Dendritic cell treated with granulocyte-macrophage colony-stimulating factor and Interleukin-4, amounts not matched to agents 40 ng/mL and 50 ng/mL, for 4 days (primary cell): ENCODE data around the gene LDLRAD4.
A peak's percentile ranks its signal among the peaks of the same experiment; 100 is the strongest.

Experiments
- H3K27ac Mint-ChIP-seq: one replicate; pipeline ENCODE4 v1.8.0; 2022; ENCODE audit warnings: mild to moderate bottlenecking, mixed read lengths
- H3K27me3 Mint-ChIP-seq: one replicate; pipeline ENCODE4 v1.8.0; 2022; ENCODE audit warnings: mild to moderate bottlenecking, mixed read lengths
- H3K36me3 Mint-ChIP-seq: one replicate; pipeline ENCODE4 v1.8.0; 2022; ENCODE audit warnings: low read depth, mixed read lengths
- H3K4me1 Mint-ChIP-seq: one replicate; pipeline ENCODE4 v1.8.0; 2022; ENCODE audit warnings: low read depth, mixed read lengths
- H3K4me3 Mint-ChIP-seq: one replicate; pipeline ENCODE4 v1.8.0; 2022; ENCODE audit warnings: mild to moderate bottlenecking, moderate library complexity, mixed read lengths
- H3K9me3 Mint-ChIP-seq: one replicate; pipeline ENCODE4 v1.8.0; 2022; ENCODE audit warnings: mixed read lengths
- intact Hi-C: fragments of 100-400 bp; cut with micrococcal nuclease; formaldehyde crosslinking; loops from one replicate; pipeline ENCODE4 v1.15.0; 2022

LDLRAD4 gene

GRCh38 chr18:13610555-13611141, 392.1 kb downstream of the LDLRAD4 start:
- H3K4me1 Mint-ChIP-seq, result peaks cover 66% of the 10 kb centered on the region
- peak overlapping the region; percentile 66 for H3K4me3 Mint-ChIP-seq
- intact Hi-C loops, result loop anchor here (5.0 kb wide), 1 partner anchor 48 kb away; no protein-coding TSS in a partner anchor
- H3K9me3 Mint-ChIP-seq, result no peaks in the 10 kb centered on the region
- H3K27ac Mint-ChIP-seq, result peak overlapping the region; percentile 71
- H3K27me3 Mint-ChIP-seq, result peaks cover 23% of the 10 kb centered on the region
- H3K36me3 Mint-ChIP-seq, result peaks cover 5% of the 10 kb centered on the region

GRCh38 chr18:13611142-13611600, 392.6 kb downstream of the LDLRAD4 start:
- intact Hi-C loops, result loop anchor here (5.0 kb wide), 1 partner anchor 49 kb away; no protein-coding TSS in a partner anchor
- H3K4me3 Mint-ChIP-seq, result peak overlapping the region; percentile 66
- peaks cover 7% of the 10 kb centered on the region for H3K36me3 Mint-ChIP-seq
- no peaks in the 10 kb centered on the region for H3K9me3 Mint-ChIP-seq
- H3K27me3 Mint-ChIP-seq, result peaks cover 23% of the 10 kb centered on the region
- peak overlapping the region; percentile 71 for H3K27ac Mint-ChIP-seq
- H3K4me1 Mint-ChIP-seq, result peaks cover 71% of the 10 kb centered on the region

DNA sequence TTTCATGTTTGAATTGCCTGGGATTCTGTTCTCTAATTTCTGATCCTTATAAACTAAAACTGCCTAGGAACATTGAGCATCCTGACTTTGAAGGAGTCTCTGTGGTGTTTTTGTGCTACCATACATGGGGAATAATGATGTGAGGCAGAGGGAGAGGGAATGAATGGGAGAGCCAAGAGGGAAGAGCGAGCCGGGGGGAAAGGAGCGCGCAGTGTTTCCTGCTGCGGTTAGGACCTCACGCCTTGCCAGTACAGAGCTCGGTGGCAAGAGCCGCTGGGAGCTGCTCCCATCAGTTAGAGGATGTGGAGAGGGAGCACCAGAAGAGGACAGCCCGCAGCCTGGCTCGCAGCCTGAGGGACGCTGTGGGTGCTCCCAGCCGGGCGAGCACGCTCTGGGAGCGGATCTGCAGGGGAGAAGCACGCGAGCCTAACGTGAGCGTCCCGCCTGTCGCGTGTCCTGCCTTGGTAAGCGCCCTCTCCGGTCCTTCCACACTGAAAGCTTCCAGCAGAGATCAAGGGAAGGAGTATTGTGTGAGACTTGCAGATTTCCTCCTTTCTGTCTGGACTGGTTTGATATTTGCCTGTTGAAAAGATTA, 393.1 kb downstream of the LDLRAD4 start:
- Mint-ChIP-seq H3K9me3 (no peaks in the 10 kb centered on the region), H3K4me3 (peak overlapping the region; percentile 66), H3K27ac (peak overlapping the region; percentile 71), H3K36me3 (peaks cover 12% of the 10 kb centered on the region), H3K4me1 (peaks cover 76% of the 10 kb centered on the region), H3K27me3 (peaks cover 23% of the 10 kb centered on the region)
- intact Hi-C loops, result loop anchor here (5.0 kb wide), 1 partner anchor 49 kb away; no protein-coding TSS in a partner anchor

- no peaks in the 10 kb centered on the region for H3K9me3 Mint-ChIP-seq
- peak overlapping the region; percentile 66 for H3K4me3 Mint-ChIP-seq
- H3K36me3 Mint-ChIP-seq, result peaks cover 12% of the 10 kb centered on the region
- H3K27me3 Mint-ChIP-seq, result peaks cover 23% of the 10 kb centered on the region
- H3K4me1 Mint-ChIP-seq, result peaks cover 82% of the 10 kb centered on the region
- intact Hi-C loops, result loop anchor here (5.0 kb wide), 1 partner anchor 50 kb away; no protein-coding TSS in a partner anchor
- H3K27ac Mint-ChIP-seq, result peak overlapping the region; percentile 71
Measured at GRCh38 chr18:13612196-13612997, 393.8 kb downstream of the LDLRAD4 start.

DNA sequence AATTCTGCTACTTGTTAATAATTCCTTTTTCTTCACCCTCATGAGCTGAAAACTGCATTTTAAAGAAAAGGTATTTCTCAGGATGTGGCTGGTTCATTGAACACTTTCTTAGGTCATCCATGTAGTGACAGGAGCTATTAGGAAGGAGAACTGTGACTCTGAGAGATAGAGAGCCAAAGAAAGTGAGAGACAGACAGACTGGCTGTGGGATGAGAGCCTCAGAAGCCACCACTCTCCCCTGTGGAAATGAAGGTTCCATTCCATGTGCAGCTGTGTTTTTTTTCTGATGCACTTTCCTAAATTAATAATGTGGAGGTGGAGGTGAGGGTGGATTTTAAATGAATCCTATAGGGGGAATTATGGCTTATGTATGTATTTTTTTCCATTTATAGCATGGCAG, 394.5 kb downstream of the LDLRAD4 start:
- peak overlapping the region; percentile 39 for H3K4me3 Mint-ChIP-seq
- peak overlapping the region; percentile 71 for H3K27ac Mint-ChIP-seq
- peaks cover 86% of the 10 kb centered on the region for H3K4me1 Mint-ChIP-seq
- H3K9me3 Mint-ChIP-seq, result no peaks in the 10 kb centered on the region
- peaks cover 12% of the 10 kb centered on the region for H3K36me3 Mint-ChIP-seq
- intact Hi-C loops, result loop anchor here (5.0 kb wide), 1 partner anchor 51 kb away; no protein-coding TSS in a partner anchor
- peaks cover 23% of the 10 kb centered on the region for H3K27me3 Mint-ChIP-seq

- Mint-ChIP-seq H3K36me3 (peaks cover 12% of the 10 kb centered on the region), H3K4me3 (peak overlapping the region; percentile 37), H3K27ac (peak overlapping the region; percentile 98), H3K27me3 (peaks cover 23% of the 10 kb centered on the region), H3K4me1 (peaks cover 85% of the 10 kb centered on the region), H3K9me3 (no peaks in the 10 kb centered on the region)
- intact Hi-C loops, result loop anchor here (5.0 kb wide), 1 partner anchor 52 kb away; no protein-coding TSS in a partner anchor
Measured at GRCh38 chr18:13613591-13614501, 395.3 kb downstream of the LDLRAD4 start.

DNA sequence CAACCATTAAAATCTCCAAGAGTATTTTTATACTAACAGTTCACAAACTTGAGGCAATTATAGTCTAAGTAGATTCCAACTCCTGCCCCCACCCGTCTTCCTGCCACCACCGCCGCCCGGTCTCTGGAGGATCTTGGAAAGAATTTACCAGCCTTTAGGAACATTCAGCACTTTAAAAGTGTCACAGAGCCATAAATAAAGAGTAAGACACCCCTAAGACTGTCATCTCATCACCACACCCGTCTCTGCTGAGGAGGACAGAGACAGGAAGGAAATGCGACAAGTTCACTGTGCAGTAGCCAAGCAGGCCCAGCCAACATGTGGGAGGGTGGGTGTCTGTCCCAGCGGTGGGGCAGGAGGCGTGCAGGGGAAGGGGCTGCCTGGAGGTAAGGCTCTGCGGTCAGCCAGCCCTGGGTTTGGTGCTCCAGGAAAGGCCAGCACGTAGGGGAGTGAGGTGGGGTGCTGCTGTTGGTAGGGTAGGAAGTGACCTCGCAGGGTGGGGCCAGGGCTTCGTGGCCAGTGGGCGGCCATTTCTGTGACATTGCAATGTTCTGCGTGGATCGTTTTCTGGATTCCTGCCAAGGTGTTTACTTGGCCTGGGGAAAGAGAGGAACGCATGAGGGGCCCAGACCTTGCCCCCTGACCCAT, 396.2 kb downstream of the LDLRAD4 start:
- Mint-ChIP-seq H3K9me3 (no peaks in the 10 kb centered on the region), H3K36me3 (peaks cover 12% of the 10 kb centered on the region), H3K27ac (peak overlapping the region; percentile 98), H3K27me3 (peaks cover 23% of the 10 kb centered on the region), H3K4me3 (peak overlapping the region; percentile 54), H3K4me1 (peaks cover 82% of the 10 kb centered on the region)
- intact Hi-C loops, result loop anchor here (5.0 kb wide), 1 partner anchor 52 kb away; no protein-coding TSS in a partner anchor

GRCh38 chr18:13615432-13615861, 396.9 kb downstream of the LDLRAD4 start:
- Mint-ChIP-seq H3K4me1 (peaks cover 87% of the 10 kb centered on the region), H3K9me3 (no peaks in the 10 kb centered on the region), H3K27ac (peak overlapping the region; percentile 98), H3K4me3 (no peak overlapping the region), H3K27me3 (peaks cover 22% of the 10 kb centered on the region), H3K36me3 (peaks cover 18% of the 10 kb centered on the region)
- intact Hi-C loops, result no loop called here

- peak overlapping the region; percentile 98 for H3K27ac Mint-ChIP-seq
Measured at GRCh38 chr18:13616041-13616440, 397.5 kb downstream of the LDLRAD4 start.

GRCh38 chr18:13616525-13617035, 398.0 kb downstream of the LDLRAD4 start:
- intact Hi-C loops, result no loop called here
- no peak overlapping the region for H3K4me3 Mint-ChIP-seq
- peak overlapping the region; percentile 98 for H3K27ac Mint-ChIP-seq
- H3K36me3 Mint-ChIP-seq, result peaks cover 30% of the 10 kb centered on the region
- H3K27me3 Mint-ChIP-seq, result peaks cover 16% of the 10 kb centered on the region
- H3K4me1 Mint-ChIP-seq, result peaks cover 81% of the 10 kb centered on the region
- no peaks in the 10 kb centered on the region for H3K9me3 Mint-ChIP-seq

More at GRCh38 chr18:13616041-13616440, 397.5 kb downstream of the LDLRAD4 start:
- no peak overlapping the region for H3K4me3 Mint-ChIP-seq
- intact Hi-C loops, result no loop called here
- peaks cover 87% of the 10 kb centered on the region for H3K4me1 Mint-ChIP-seq
- peaks cover 18% of the 10 kb centered on the region for H3K27me3 Mint-ChIP-seq
- H3K9me3 Mint-ChIP-seq, result no peaks in the 10 kb centered on the region
- peaks cover 24% of the 10 kb centered on the region for H3K36me3 Mint-ChIP-seq

DNA sequence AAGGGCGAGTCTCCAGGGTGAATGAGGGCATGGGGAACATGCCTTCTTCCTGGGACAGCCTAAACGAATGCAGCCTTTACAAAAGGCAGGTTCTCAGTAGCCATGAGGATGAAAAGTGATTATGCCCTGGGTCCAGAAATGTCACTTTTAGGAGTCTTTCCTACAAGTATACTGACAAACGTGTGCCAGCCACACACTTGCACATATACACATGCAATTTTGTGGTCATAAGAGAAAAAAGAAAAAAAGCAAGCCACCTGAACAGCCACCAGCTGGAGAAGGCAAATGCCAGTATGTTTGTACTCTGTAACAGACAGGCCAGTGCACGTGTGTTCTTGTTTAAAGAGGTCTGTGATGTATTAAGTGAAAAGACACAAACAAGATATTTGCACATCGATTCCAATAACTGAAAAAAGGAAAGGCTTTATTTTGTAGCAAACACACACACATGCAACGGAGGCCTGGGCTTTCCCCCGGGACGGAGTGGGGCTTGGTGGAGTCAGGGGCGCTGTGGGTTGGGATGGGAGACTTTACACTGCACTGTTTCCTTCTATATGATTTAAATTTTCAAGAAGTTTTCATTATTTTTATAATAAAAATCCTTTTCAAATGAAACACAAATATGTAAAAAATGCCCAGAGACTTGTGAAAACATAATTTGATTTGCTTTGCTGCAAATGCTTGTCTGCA, 399.4 kb downstream of the LDLRAD4 start:
- H3K4me3 Mint-ChIP-seq, result no peak overlapping the region
- H3K4me1 Mint-ChIP-seq, result peaks cover 80% of the 10 kb centered on the region
- H3K27me3 Mint-ChIP-seq, result peaks cover 2% of the 10 kb centered on the region
- H3K36me3 Mint-ChIP-seq, result peaks cover 39% of the 10 kb centered on the region
- intact Hi-C loops, result no loop called here
- no peaks in the 10 kb centered on the region for H3K9me3 Mint-ChIP-seq
- no peak overlapping the region for H3K27ac Mint-ChIP-seq
